GM10266 (cell line): Measurements from ENCODE around the gene COL2A1.

Experiments
- DNase-seq: peaks from one replicate; pipeline ENCODE4 v3.0.0; 2012; ENCODE audit errors: extremely low spot score
- TF ChIP-seq, protein P1 (sequence below): IDR thresholded peaks from 2 replicates; pipeline ENCODE4 v1.5.1; 2012; ENCODE audit warnings: mild to moderate bottlenecking, low read depth; ENCODE audit not compliant: control insufficient read depth, insufficient read depth; ENCODE audit errors: missing control alignments

COL2A1 gene

DNA sequence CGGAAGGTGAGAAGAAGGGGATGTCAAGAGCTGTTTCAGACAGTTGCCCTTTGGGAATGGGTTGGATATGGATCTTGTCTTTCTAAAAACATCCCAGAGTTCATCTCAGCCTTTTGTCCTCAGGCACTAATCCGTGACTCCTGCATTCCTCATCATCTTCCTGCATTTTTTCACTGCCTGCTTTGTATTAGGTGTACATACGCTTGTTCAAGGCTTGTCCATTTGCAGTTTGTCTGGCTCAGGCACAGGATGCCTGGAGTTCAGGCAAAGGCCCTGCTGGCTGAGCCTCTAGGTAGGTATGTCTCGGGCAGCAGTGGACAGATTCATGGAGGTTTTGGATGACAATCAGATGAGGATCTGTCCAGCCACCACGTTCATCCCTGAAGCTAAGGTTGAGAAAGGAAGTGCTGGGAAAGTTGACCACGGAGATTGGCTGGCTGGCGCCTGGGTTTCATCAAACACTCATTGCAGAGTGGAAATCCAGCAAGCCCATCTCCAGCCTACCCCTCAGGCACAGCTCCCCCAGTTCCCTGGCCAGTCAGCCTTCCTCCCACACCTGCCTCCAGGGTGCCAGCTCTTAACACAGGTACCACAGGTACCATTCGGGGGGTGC lies 53.3 kb downstream of the COL2A1 start:
- TF ChIP-seq, protein P1, sequence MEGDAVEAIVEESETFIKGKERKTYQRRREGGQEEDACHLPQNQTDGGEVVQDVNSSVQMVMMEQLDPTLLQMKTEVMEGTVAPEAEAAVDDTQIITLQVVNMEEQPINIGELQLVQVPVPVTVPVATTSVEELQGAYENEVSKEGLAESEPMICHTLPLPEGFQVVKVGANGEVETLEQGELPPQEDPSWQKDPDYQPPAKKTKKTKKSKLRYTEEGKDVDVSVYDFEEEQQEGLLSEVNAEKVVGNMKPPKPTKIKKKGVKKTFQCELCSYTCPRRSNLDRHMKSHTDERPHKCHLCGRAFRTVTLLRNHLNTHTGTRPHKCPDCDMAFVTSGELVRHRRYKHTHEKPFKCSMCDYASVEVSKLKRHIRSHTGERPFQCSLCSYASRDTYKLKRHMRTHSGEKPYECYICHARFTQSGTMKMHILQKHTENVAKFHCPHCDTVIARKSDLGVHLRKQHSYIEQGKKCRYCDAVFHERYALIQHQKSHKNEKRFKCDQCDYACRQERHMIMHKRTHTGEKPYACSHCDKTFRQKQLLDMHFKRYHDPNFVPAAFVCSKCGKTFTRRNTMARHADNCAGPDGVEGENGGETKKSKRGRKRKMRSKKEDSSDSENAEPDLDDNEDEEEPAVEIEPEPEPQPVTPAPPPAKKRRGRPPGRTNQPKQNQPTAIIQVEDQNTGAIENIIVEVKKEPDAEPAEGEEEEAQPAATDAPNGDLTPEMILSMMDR, result no peak
- no peak for DNase-seq

DNA sequence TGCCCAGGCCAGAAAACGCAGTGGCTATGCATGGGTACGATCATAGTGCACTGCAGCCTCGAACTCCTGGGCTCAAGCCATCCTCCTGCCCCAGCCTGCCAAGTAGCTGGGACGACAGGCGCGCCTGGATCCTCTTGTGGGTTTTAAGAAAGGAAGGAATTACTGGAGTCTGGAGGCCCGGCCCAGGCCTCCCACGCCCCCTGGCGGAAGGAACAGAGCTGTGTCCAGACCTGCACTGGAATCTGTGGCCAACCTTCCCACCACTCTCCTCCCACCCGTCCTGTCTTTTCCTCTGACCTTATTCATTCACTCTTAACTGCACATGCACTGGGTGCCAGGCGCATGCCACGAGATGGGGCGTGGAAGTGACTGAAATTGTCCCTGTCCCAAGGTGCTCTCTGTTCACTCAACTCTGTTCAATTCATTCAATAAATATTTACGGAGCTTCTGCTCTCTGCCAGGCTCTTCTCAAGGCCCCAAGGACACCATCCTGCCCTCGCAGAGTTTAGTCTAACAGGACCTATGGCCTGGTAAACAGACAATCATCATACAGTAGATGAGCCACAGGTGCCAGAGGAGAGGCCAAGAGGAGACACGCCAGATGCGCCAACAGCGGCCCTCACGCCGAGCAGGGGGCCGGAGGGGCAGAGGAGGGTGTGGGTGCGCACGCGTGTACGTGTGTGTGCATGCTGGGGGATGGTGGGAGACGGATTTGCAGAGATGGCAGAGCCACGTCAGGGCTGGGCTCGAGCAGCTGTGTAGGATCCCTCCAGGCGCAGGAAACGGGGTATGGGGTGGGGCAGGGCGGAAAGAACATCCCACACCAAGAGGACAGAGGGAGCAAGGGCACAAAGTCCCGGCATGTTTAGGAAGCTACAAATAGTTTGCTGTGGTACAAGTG lies 54.6 kb downstream of the COL2A1 start:
- TF ChIP-seq, protein P1, result peak; percentile 79
- DNase-seq, result peak; percentile 81

DNA sequence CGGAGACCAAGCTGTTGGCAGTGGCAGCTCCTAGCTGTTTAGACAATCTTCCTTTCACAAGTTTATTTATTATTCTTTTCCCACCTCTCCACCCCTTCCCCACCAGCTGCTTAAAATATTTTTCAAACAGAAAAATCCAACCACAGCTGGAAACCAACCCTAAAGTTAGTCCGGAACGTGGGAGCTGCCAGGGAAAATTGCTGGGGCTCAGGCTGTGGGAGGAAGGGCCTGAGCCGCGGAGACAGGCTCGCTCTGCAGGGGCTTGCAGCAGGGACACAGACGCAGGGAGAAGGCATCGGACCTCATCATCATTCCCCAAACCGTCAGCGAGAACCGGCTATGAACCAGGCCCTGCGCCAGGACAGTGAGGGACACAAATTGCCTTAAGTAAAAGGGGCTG lies 56.9 kb downstream of the COL2A1 start:
- TF ChIP-seq, protein P1, result no peak
- DNase-seq, result no peak

DNA sequence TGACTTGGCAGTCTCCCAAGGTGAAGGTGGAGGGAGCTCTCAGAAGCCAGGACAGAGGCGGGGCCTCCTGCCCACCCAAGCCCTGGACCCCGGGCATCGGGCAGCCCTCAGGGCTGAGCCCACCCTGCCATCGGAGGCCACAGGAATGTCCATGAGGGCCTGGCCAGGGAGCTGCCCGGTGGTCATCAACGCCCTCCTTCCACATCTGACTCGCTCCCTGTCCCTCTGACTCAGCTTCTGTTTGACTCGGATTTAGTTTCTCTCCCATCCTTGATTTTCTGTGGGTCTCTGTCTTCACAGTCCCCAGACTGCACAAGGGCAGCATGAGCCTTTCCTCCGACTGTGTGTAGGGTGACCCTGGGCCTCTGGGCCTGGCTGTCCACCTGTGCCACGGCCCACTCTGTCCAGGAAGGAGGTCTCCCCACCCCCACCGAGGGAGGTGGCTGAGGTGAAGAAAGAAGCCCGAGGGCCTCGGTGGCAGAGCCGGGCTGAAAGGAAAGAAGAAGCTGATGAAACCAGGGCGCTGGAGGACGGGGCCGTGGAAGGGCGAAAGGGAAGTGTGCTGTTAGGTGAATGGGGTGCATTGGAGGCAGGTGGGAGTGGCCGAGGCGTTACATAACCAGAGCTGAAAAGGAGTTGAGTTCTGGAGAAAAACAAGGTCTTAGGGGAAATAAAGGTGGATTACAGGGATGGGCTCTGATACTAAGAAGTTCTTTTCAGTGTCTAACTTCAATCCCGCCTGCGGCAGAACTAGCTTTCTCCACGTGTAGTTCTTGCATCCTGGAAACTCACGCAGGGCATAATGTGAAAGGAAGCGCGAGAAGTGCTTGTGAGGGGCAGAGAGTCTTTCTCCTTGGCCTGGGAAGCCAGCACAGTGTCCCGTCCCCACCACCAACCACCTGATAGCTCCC lies 57.6 kb downstream of the COL2A1 start:
- no peak for DNase-seq

DNA sequence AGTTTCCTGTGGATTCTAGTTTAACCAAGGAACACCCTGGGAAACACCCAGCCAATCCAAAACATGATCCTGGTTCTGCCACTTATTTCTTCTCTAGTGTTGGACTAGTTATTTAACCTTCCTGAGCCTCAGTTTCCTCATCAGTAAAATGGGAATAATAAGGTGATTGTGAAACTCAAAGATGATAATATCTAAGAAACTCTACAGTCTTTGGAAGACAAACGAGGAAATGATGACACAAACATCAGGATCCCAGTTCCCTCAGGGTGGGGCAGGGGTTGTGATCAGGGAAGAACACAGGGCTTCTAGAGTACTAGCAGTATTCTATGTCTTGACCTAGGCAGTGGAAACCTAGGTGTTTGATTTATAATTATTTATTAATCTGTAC lies 58.9 kb downstream of the COL2A1 start:
- no peak for DNase-seq

More for the DNA sequence above, 57.6 kb downstream of the COL2A1 start:
- TF ChIP-seq, protein P1, result no peak

DNA sequence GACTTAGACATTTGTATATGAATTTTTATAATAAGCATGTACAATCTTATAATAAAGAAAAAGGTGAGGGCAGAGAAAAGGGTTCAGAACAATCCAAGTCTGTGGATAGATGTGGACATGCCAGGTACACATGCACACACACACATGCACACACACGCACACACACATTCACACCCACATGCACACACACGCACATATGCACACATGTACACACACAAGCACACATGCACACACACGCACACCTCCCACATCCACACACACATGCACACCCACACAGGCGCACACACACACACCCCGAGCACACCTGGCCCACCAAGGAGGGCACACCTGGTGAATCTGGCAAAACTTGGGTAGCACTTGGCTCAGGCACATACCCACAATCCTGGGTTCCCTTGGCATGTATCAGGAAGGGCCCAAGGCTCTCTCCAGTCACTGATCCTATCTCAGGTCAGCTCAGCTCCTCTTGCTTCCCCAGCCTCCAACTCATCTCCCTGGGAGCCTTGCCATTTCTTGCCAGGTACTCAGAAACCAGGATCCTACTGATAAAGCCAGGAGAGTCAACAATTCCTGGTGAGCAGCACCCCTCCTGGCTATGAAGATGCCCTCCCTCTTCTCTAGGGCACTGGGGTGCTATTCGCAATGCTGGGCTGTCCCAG lies 59.5 kb downstream of the COL2A1 start:
- TF ChIP-seq, protein P1, result no peak

More for the DNA sequence above, 58.9 kb downstream of the COL2A1 start:
- TF ChIP-seq, protein P1, result no peak

More for the DNA sequence above, 59.5 kb downstream of the COL2A1 start:
- no peak for DNase-seq
